GM19455 (cell line): ENCODE data around the gene RAD23B.

Experiments
- ATAC-seq: cut with Tn5 transposase; IDR thresholded peaks from one replicate; pipeline ENCODE4 v1.9.1; 2021; ENCODE audit not compliant: unreplicated experiment

Gene RAD23B

DNA sequence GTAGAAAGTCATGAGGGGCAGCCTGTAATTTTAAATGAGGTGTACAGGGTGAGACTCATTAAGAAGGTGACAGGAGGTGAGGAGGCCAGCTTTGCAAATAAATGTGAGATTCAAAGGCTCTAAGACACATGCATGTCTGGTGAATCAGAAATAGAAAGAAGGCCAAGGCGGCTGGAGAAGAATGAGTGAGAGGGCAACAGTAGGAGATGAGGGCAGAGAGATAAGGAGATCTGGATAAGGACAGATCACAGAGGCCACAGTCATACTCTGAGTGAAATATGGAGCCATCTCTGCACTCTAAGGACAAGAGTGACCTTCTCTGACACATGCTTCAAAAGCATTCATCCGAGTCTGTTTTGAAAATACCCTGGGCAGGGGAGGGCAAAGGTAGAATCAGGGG is 90.7 kb downstream of the RAD23B start:
- no peak for ATAC-seq

DNA sequence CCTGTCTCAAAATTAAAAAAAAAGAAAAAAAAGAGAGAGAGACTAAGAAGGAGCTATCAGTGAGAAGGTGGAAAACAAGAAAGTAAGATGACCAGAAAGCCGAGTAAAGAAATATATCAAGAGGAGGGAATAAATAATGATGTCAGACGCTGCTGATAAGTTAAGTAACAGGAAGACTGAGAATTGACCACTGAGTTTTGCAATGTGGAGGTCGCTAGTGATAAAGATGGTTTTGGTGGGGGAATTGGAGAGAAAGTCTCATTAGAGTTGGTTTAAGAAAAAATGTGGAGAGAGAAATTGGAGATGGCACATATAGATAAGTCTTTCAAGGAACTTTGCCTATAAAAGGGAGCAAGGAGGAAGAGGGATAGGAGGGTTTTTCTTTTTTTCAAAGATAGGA is 91.9 kb downstream of the RAD23B start:
- no peak for ATAC-seq

DNA sequence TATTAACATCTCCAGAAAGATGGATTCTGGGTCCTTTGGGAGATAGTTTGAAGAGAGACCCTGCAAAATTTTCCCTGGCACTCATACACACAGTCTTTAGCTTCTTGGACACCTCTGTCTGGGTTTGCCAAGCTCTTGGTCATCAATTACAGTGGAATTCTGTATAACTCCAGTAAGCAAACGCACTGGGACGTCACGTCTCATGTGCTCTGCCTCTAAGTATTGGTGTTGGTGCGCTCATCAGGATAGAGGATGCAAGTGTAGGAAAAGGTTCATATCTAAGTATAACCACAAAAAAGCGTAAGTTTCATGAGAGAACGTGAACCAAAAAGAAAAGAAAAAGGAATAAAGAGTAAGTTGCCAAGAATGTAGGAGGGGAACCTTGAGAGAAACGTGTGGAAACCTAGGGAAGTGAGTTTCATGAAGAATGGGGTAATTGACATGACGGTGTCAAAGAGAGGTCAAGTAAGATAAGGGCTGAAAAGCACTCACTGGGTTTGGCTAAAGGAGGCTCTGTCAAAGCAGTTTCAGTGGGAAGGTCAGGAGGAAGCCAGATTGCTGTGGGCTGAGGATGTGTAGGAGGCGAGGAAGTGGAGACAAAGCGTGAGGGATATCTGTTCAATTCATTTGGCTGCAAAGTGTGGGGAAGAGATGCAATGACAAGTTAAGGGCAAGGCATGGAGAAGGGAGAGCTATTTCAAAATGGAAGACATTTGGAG is 92.7 kb downstream of the RAD23B start:
- no peak for ATAC-seq

DNA sequence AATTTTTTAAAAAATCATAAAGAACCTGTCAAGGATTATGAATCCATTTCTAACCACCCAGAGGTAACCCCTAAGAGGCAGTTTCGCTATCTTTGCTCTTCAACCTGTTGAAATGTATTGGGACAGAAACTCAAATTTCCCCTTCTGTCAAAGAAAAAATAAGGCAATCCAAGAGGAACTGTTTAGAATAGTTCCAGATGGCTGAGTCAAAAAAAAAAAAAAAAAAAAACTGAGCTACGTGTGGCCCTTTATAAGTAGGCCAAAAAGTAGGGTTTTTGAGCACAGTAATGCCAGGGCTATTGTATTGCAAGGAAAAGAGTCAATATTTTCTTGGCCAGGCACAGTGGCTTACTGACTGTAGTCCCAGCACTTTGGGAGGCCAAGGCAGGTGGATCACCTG is 94.9 kb downstream of the RAD23B start:
- ATAC-seq, result no peak
